Testis (tissue), 2 donors: ENCODE results near the gene C3orf22.

Source experiments
- POLR2A ChIP-seq: fragments of 450-650 bp; IDR thresholded peaks from one replicate; pipeline ENCODE4 v1.6.1; 2017; ENCODE audit warnings: antibody characterized with exemption, mild to moderate bottlenecking, moderate library complexity
- TF ChIP-seq, protein P1 (sequence below), 3 experiments: fragments of 450-650 bp in 2 of 3; fragments of 200-600 bp in 1 of 3; sonication (generic) in 1 of 3; IDR thresholded peaks; one replicate each; pipeline ENCODE4 v1.5.1; 2016 to 2019; ENCODE audit warnings: antibody characterized with exemption in 3 of 3, mild to moderate bottlenecking in 2 of 3, moderate library complexity in 1 of 3

- TF ChIP-seq, protein P1, sequence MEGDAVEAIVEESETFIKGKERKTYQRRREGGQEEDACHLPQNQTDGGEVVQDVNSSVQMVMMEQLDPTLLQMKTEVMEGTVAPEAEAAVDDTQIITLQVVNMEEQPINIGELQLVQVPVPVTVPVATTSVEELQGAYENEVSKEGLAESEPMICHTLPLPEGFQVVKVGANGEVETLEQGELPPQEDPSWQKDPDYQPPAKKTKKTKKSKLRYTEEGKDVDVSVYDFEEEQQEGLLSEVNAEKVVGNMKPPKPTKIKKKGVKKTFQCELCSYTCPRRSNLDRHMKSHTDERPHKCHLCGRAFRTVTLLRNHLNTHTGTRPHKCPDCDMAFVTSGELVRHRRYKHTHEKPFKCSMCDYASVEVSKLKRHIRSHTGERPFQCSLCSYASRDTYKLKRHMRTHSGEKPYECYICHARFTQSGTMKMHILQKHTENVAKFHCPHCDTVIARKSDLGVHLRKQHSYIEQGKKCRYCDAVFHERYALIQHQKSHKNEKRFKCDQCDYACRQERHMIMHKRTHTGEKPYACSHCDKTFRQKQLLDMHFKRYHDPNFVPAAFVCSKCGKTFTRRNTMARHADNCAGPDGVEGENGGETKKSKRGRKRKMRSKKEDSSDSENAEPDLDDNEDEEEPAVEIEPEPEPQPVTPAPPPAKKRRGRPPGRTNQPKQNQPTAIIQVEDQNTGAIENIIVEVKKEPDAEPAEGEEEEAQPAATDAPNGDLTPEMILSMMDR (IDR thresholded peaks at IDR 0.05) = no peak
- TF ChIP-seq POLR2A = no peak
Observed at GRCh38 chr3:126571078-126571477, 12.3 kb upstream of the C3orf22 start.
